Caco-2 (cell line): ENCODE data around the gene RBSN. TPM values are rescaled to one million over a fixed set of nuclear protein-coding genes. Genes with fewer than 3 reads are reported as not detected.
"Not testable (repeated sequence)": the region's sequence is repeated elsewhere in the genome, so short reads cannot be mapped to it uniquely, and the experiment has no call there.

Experiments
- BruUV-seq: library from RNA; stranded (reverse); fragments of 400-500 nt; replicated peaks from 2 replicates; lab custom pipeline; 2021; lab: Mats Ljungman, UMichigan
- CTCF ChIA-PET: fragments of 300-600 bp; sonication (Branson Sonifier 250); formaldehyde crosslinking; loops from one replicate; lab custom pipeline; 2022; ENCODE audit warnings: antibody characterized with exemption; lab: Charles Lee
- POLR2A ChIA-PET: fragments of 300-600 bp; sonication (Branson Sonifier 250); formaldehyde crosslinking; loops from one replicate; lab custom pipeline; 2022; ENCODE audit warnings: antibody characterized with exemption; lab: Charles Lee
- DNase-seq, 2 experiments: peaks; one replicate each; pipeline versions ENCODE4 v3.0.0 to v3.0.0-alpha.2; 2020 to 2022
- H3K27me3 ChIP-seq: replicated peaks from 2 replicates; pipeline ENCODE4 v1.6.0; 2011; ENCODE audit warnings: low read length; ENCODE audit not compliant: control insufficient read depth, insufficient read depth
- H3K36me3 ChIP-seq: 2 replicates; pipeline ENCODE4 v1.5.1; 2011; ENCODE audit warnings: low read length; ENCODE audit not compliant: control insufficient read depth, insufficient read depth
- H3K4me1 ChIP-seq: fragments of 250-450 bp; sonication (Bioruptor Pico); 2 replicates; pipeline ENCODE4 v1.5.1; 2020; ENCODE audit warnings: mild to moderate bottlenecking
- H3K4me3 ChIP-seq: 2 replicates; pipeline ENCODE4 v1.5.1; 2011; ENCODE audit warnings: low read depth, mild to moderate bottlenecking, control low read depth, low read length
- H3K9me3 ChIP-seq: fragments of 250-450 bp; sonication (Bioruptor Pico); 2 replicates; pipeline ENCODE4 v1.5.1; 2020; ENCODE audit warnings: mild to moderate bottlenecking, moderate library complexity
- H3K27ac Mint-ChIP-seq: one replicate; pipeline ENCODE4 v1.8.0; 2022; ENCODE audit warnings: mixed read lengths; ENCODE audit not compliant: unreplicated experiment
- H3K27me3 Mint-ChIP-seq: one replicate; pipeline ENCODE4 v1.8.0; 2022; ENCODE audit warnings: mixed read lengths; ENCODE audit not compliant: insufficient read depth, unreplicated experiment
- H3K36me3 Mint-ChIP-seq: one replicate; pipeline ENCODE4 v1.8.0; 2022; ENCODE audit warnings: mild to moderate bottlenecking, mixed read lengths; ENCODE audit not compliant: insufficient read depth, unreplicated experiment
- H3K4me1 Mint-ChIP-seq: one replicate; pipeline ENCODE4 v1.8.0; 2022; ENCODE audit warnings: low read depth, mixed read lengths; ENCODE audit not compliant: unreplicated experiment
- H3K4me3 Mint-ChIP-seq: one replicate; pipeline ENCODE4 v1.8.0; 2022; ENCODE audit warnings: mild to moderate bottlenecking, moderate library complexity, mixed read lengths; ENCODE audit not compliant: unreplicated experiment
- H3K9me3 Mint-ChIP-seq: one replicate; pipeline ENCODE4 v1.8.0; 2022; ENCODE audit warnings: mixed read lengths; ENCODE audit not compliant: unreplicated experiment
- intact Hi-C: fragments of 100-400 bp; cut with micrococcal nuclease; formaldehyde crosslinking; loops from one replicate; pipeline ENCODE4 v1.10.0; 2022; ENCODE audit not compliant: unreplicated experiment
- total RNA-seq: library from RNA; stranded (reverse); gene quantifications from 2 replicates; pipeline ENCODE4 v1.2.3, GENCODE V29; 2022
- TF ChIP-seq, protein P1 (sequence below), 2 experiments: fragments of 200-600 bp in 1 of 2; IDR thresholded peaks; 1 replicate in 1 of 2; 2 replicates in 1 of 2; pipeline versions ENCODE4 v1.5.1 to v1.8.0; 2011 to 2022; ENCODE audit warnings: antibody characterized with exemption in 1 of 2, control low read depth in 1 of 2, inconsistent platforms in 1 of 2, low read depth in 1 of 2, low read length in 1 of 2, mild to moderate bottlenecking in 1 of 2, moderate library complexity in 1 of 2; ENCODE audit not compliant: insufficient read depth in 1 of 2, severe bottlenecking in 1 of 2, unreplicated experiment in 1 of 2

Gene RBSN
- total RNA-seq, 1 experiment from 2014 or later = 19.7 TPM

DNA sequence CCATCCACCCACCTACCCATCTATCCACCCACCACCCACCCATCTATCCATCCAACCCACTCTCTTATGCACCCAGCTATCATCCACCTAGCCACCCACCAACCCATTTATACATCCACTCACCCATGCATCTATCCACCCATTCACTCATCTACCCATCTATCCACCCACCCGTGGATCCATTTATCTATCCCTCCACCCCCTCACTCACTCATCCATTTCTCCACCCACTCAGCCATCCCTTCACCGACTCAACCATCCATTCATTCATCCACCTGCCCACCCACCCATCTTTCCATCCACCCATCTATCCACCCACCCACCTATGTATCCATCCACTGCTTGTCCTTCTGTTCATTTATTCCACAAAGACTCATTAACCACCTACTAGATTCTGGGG is 28.0 kb upstream of the RBSN start:
- H3K27me3 ChIP-seq, H3K36me3 ChIP-seq, H3K4me3 ChIP-seq, intact Hi-C loops, H3K9me3 Mint-ChIP-seq, H3K4me1 Mint-ChIP-seq, H3K4me1 ChIP-seq, BruUV-seq, H3K9me3 ChIP-seq, H3K36me3 Mint-ChIP-seq, H3K27me3 Mint-ChIP-seq, H3K4me3 Mint-ChIP-seq, POLR2A ChIA-PET, DNase-seq, H3K27ac Mint-ChIP-seq: not testable (repeated sequence)
- CTCF ChIA-PET = interaction anchor here (0.9 kb wide), 1 partner anchor 227 kb away, joined by 3 read pairs; no protein-coding TSS in a partner anchor

DNA sequence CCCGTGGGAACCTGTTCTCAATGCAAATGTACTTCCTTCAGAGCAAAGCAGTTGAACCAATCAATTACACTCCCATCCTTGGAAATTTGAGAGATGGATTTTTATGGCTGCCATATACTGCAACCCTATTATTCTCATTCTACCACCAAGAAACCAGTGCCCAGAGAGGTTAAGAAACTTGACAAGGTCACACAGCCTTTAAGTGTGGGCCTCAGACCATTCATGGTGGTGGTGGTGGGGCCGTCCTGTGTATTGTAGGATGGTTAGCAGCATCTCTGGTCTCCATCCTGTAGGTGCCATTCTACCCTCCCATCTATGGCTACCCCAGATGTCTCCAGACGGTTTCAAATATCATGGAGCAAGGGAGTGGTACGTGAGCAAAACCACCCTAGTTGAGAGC is 23.4 kb upstream of the RBSN start:
- TF ChIP-seq, protein P1, sequence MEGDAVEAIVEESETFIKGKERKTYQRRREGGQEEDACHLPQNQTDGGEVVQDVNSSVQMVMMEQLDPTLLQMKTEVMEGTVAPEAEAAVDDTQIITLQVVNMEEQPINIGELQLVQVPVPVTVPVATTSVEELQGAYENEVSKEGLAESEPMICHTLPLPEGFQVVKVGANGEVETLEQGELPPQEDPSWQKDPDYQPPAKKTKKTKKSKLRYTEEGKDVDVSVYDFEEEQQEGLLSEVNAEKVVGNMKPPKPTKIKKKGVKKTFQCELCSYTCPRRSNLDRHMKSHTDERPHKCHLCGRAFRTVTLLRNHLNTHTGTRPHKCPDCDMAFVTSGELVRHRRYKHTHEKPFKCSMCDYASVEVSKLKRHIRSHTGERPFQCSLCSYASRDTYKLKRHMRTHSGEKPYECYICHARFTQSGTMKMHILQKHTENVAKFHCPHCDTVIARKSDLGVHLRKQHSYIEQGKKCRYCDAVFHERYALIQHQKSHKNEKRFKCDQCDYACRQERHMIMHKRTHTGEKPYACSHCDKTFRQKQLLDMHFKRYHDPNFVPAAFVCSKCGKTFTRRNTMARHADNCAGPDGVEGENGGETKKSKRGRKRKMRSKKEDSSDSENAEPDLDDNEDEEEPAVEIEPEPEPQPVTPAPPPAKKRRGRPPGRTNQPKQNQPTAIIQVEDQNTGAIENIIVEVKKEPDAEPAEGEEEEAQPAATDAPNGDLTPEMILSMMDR (IDR thresholded peaks at IDR 0.05; ENCODE audit: insufficient read depth in 1 of 2, low read depth in 1 of 2, low read length in 1 of 2, severe bottlenecking in 1 of 2, unreplicated experiment in 1 of 2) = no peak
- Histone ChIP-seq H3K9me3 (no peaks in the 10 kb centered on the region), H3K27me3 (no peaks in the 10 kb centered on the region), H3K4me3 (no peak overlapping the region), H3K4me1 (no peaks in the 10 kb centered on the region), H3K36me3 (no peaks in the 10 kb centered on the region)
- H3K36me3 Mint-ChIP-seq = no peaks in the 10 kb centered on the region
- ChIA-PET CTCF (no interaction called here), POLR2A (no interaction called here)
- DNase-seq = no peak
- intact Hi-C loops = no loop called here
- no peaks in the 10 kb centered on the region for H3K9me3 Mint-ChIP-seq
- no peak overlapping the region for H3K4me3 Mint-ChIP-seq
- H3K27me3 Mint-ChIP-seq = no peaks in the 10 kb centered on the region
- H3K27ac Mint-ChIP-seq = no peak overlapping the region
- BruUV-seq = no TSS peak
- no peaks in the 10 kb centered on the region for H3K4me1 Mint-ChIP-seq

DNA sequence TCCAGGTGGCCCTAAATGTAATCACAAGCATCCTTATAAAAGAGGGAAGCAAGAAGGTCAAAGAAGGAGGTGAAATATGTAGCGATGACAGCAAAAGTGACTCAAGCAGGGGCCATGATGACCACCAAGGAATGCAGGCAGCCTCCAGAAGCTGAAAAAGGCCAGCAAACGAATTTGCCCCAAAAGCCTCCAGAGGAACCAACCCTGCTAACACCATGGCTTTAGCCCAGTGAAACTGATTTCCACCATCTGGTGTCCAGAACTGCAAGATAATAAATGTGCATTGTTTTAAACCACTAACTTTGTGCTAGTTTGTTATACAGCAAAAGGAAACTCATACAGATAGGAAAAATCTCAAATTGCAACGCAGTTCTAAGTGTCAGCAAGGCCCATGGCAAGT is 23.0 kb upstream of the RBSN start:
- Mint-ChIP-seq H3K9me3 (no peaks in the 10 kb centered on the region), H3K4me3 (no peak overlapping the region), H3K36me3 (no peaks in the 10 kb centered on the region), H3K27me3 (no peaks in the 10 kb centered on the region), H3K4me1 (no peaks in the 10 kb centered on the region), H3K27ac (no peak overlapping the region)
- Histone ChIP-seq H3K4me1 (no peaks in the 10 kb centered on the region), H3K36me3 (no peaks in the 10 kb centered on the region), H3K27me3 (no peaks in the 10 kb centered on the region), H3K4me3 (no peak overlapping the region), H3K9me3 (no peaks in the 10 kb centered on the region)
- CTCF ChIA-PET = no interaction called here
- DNase-seq = no peak
- POLR2A ChIA-PET = no interaction called here
- no TSS peak for BruUV-seq
- TF ChIP-seq, protein P1 (IDR thresholded peaks at IDR 0.05; ENCODE audit: insufficient read depth in 1 of 2, low read depth in 1 of 2, low read length in 1 of 2, severe bottlenecking in 1 of 2, unreplicated experiment in 1 of 2) = no peak
- intact Hi-C loops = no loop called here

DNA sequence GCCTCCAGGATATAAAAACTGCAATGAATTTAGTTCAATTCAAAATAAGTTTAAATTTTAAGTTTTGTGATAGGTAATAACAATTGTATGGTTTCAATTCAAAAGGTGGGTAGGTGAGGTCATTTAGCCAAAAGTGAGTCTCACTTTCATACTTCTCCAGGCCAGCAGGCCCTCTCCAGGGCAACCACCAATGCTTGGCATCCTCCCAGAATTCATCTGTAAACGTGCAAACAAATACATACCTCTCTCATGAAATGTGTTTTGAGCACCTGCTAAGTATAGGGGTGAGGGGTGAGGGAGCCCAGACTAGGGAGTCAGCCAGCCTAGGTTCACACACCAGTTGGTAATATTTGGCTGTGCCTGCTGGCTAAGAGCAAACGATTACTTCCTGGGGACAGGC is 22.0 kb upstream of the RBSN start:
- POLR2A ChIA-PET = no interaction called here
- H3K36me3 ChIP-seq = no peaks in the 10 kb centered on the region
- intact Hi-C loops = no loop called here
- H3K4me3 ChIP-seq = no peak overlapping the region
- DNase-seq = no peak
- Mint-ChIP-seq H3K9me3 (no peaks in the 10 kb centered on the region), H3K4me1 (no peaks in the 10 kb centered on the region), H3K27me3 (no peaks in the 10 kb centered on the region), H3K4me3 (no peak overlapping the region), H3K27ac (no peak overlapping the region), H3K36me3 (no peaks in the 10 kb centered on the region)
- no peaks in the 10 kb centered on the region; the same call in 1 of the 2 replicates for H3K4me1 ChIP-seq
- H3K9me3 ChIP-seq = no peaks in the 10 kb centered on the region
- BruUV-seq = no TSS peak
- TF ChIP-seq, protein P1 (IDR thresholded peaks at IDR 0.05; ENCODE audit: insufficient read depth in 1 of 2, low read depth in 1 of 2, low read length in 1 of 2, severe bottlenecking in 1 of 2, unreplicated experiment in 1 of 2) = no peak
- CTCF ChIA-PET = no interaction called here
- no peaks in the 10 kb centered on the region; the same call in 1 of the 2 replicates for H3K27me3 ChIP-seq
